GM23338 (cell line): Measurements from ENCODE around the gene HIVEP3. TPM values are rescaled to one million over a fixed set of nuclear protein-coding genes. Genes with fewer than 3 reads are reported as not detected.

Experiments used
- ATAC-seq: fragments of 200-7000 bp; cut with Tn5 transposase; 3 replicates; pipeline ENCODE4 v1.9.1; 2020
- DNase-seq: peaks from one replicate; pipeline ENCODE4 v3.0.0-alpha.2; 2015; ENCODE audit warnings: low spot score
- H2AFZ ChIP-seq: fragments of 200-600 bp; sonication (generic); 2 replicates; pipeline ENCODE4 v1.8.0; 2016; ENCODE audit warnings: antibody characterized with exemption, mild to moderate bottlenecking, moderate library complexity
- H3F3A ChIP-seq: fragments of 200-600 bp; sonication (generic); replicated peaks from 2 replicates; pipeline ENCODE4 v1.8.0; 2017; ENCODE audit warnings: antibody characterized with exemption, mixed run types, low read depth
- H3K27ac ChIP-seq: fragments of 200-600 bp; sonication (generic); 2 replicates; pipeline ENCODE4 v1.6.1; 2016; ENCODE audit warnings: low read depth
- H3K27me3 ChIP-seq: fragments of 200-600 bp; sonication (generic); 2 replicates; pipeline ENCODE4 v1.8.0; 2016; ENCODE audit warnings: mild to moderate bottlenecking, mixed run types, moderate library complexity; ENCODE audit not compliant: insufficient read depth
- H3K36me3 ChIP-seq: fragments of 200-600 bp; sonication (generic); 2 replicates; pipeline ENCODE4 v1.8.0; 2016; ENCODE audit warnings: mild to moderate bottlenecking; ENCODE audit not compliant: insufficient read depth
- H3K4me1 ChIP-seq: fragments of 200-600 bp; sonication (generic); 2 replicates; pipeline ENCODE4 v1.8.0; 2016; ENCODE audit warnings: mild to moderate bottlenecking, moderate library complexity; ENCODE audit not compliant: insufficient read depth
- H3K4me2 ChIP-seq: fragments of 200-600 bp; sonication (generic); 2 replicates; pipeline ENCODE4 v1.7.1; 2017; ENCODE audit warnings: mixed run types
- H3K4me3 ChIP-seq: fragments of 200-600 bp; sonication (generic); 2 replicates; pipeline ENCODE4 v1.6.1; 2016; ENCODE audit warnings: mixed run types
- H3K79me2 ChIP-seq: fragments of 200-600 bp; sonication (generic); replicated peaks from 2 replicates; pipeline ENCODE4 v1.8.0; 2017; ENCODE audit warnings: mild to moderate bottlenecking; ENCODE audit not compliant: insufficient read depth
- H3K9me2 ChIP-seq: fragments of 200-600 bp; sonication (generic); 2 replicates; pipeline ENCODE4 v1.8.0; 2017; ENCODE audit not compliant: insufficient read depth
- H4K20me1 ChIP-seq: fragments of 200-600 bp; sonication (generic); replicated peaks from 2 replicates; pipeline ENCODE4 v1.8.0; 2017; ENCODE audit warnings: mild to moderate bottlenecking; ENCODE audit not compliant: insufficient read depth
- H3K27ac Mint-ChIP-seq: 2 replicates; pipeline ENCODE4 v1.8.0; 2020; ENCODE audit warnings: inconsistent platforms, mild to moderate bottlenecking, moderate library complexity, mixed read lengths
- H3K27me3 Mint-ChIP-seq: 3 replicates; pipeline ENCODE4 v1.8.0; 2022; ENCODE audit warnings: low read depth, mild to moderate bottlenecking, moderate library complexity, mixed read lengths, inconsistent platforms; ENCODE audit not compliant: insufficient read depth, poor library complexity
- H3K36me3 Mint-ChIP-seq: 3 replicates; pipeline ENCODE4 v1.8.0; 2021; ENCODE audit warnings: low read depth, mild to moderate bottlenecking, inconsistent platforms, moderate library complexity, mixed read lengths
- H3K4me1 Mint-ChIP-seq: 3 replicates; pipeline ENCODE4 v1.8.0; 2020; ENCODE audit warnings: mild to moderate bottlenecking, inconsistent platforms, mixed read lengths
- H3K4me3 Mint-ChIP-seq: 3 replicates; pipeline ENCODE4 v1.8.0; 2021; ENCODE audit warnings: moderate library complexity, mild to moderate bottlenecking, inconsistent platforms, mixed read lengths
- H3K9me3 Mint-ChIP-seq: 3 replicates; pipeline ENCODE4 v1.8.0; 2020; ENCODE audit warnings: moderate library complexity, mild to moderate bottlenecking, inconsistent platforms, mixed read lengths
- CREB1 ChIP-seq: fragments of 250-450 bp; sonication (Bioruptor Pico); IDR thresholded peaks from 2 replicates; pipeline ENCODE4 v1.5.0; 2020; ENCODE audit warnings: low read depth, mild to moderate bottlenecking, moderate library complexity
- CTCF ChIP-seq, 2 experiments: fragments of 200-600 bp in 1 of 2; sonication (generic) in 1 of 2; conservative IDR thresholded peaks; 2 replicates each; pipeline versions ENCODE4 v1.5.1 to v1.6.1; 2016 to 2017; ENCODE audit warnings: antibody characterized with exemption in 2 of 2, low read depth in 2 of 2, mild to moderate bottlenecking in 2 of 2, moderate library complexity in 1 of 2
- EZH2 ChIP-seq: fragments of 200-600 bp; sonication (generic); IDR thresholded peaks from one replicate; pipeline ENCODE4 v1.8.0; 2017; ENCODE audit warnings: antibody characterized with exemption, mild to moderate bottlenecking, low read depth; ENCODE audit not compliant: unreplicated experiment
- POLR2AphosphoS5 ChIP-seq: IDR thresholded peaks from 2 replicates; pipeline ENCODE4 v1.6.1; 2016; ENCODE audit warnings: antibody characterized with exemption, low read depth
- ZNF462 ChIP-seq: fragments of 250-450 bp; sonication (Bioruptor Pico); IDR thresholded peaks from 2 replicates; pipeline ENCODE4 v1.5.0; 2020; ENCODE audit warnings: mild to moderate bottlenecking, moderate library complexity
- polyA plus RNA-seq: library from polyadenylated mRNA; unstranded; fragments of >200 nt; fragmentation: Nextera tagmentation; extraction: Ambion mirVana; gene quantifications from 2 replicates; pipeline ENCODE4 v1.2.1, GENCODE V29; 2016
- total RNA-seq: library from RNA; depleted of rRNA; stranded (reverse); fragments of >200 nt; shearing (Covaris generic); gene quantifications from 2 replicates; pipeline ENCODE4 v1.2.3, GENCODE V29; 2014

The HIVEP3 gene
- total and polyA plus RNA-seq, 2 experiments from 2014 or later, result 0.14 to 0.24 TPM

GRCh38 chr1:41720861-41721410 is 197.8 kb downstream of the HIVEP3 start:
- Mint-ChIP-seq H3K36me3 (no peaks in the 10 kb centered on the region; the same call in 2 of the 3 replicates), H3K4me1 (no peaks in the 10 kb centered on the region; the same call in 2 of the 3 replicates), H3K27ac (no peak overlapping the region), H3K4me3 (no peak overlapping the region), H3K9me3 (no peaks in the 10 kb centered on the region), H3K27me3 (peaks cover 2% of the 10 kb centered on the region)
- Histone ChIP-seq H3K9me2 (0 out of 2 replicates have a peak, but pooled peaks cover 6% of the 10 kb centered on the region), H2AFZ (no peak overlapping the region), H3F3A (no peaks in the 10 kb centered on the region), H3K36me3 (no peaks in the 10 kb centered on the region), H3K27me3 (no peaks in the 10 kb centered on the region), H3K79me2 (no peaks in the 10 kb centered on the region), H3K4me2 (no peak overlapping the region), H4K20me1 (no peaks in the 10 kb centered on the region), H3K4me1 (no peaks in the 10 kb centered on the region), H3K27ac (no peak overlapping the region), H3K4me3 (no peak overlapping the region)
- ATAC-seq (no peak), DNase-seq (no peak)
- no peak for TF ChIP-seq ZNF462 (CRISPR knock-in tag)
- TF ChIP-seq CREB1, result no peak
- TF ChIP-seq CTCF (conservative IDR thresholded peaks at IDR 0.05; ENCODE audit: low read depth in 2 of 2), result no peak
- no peak for TF ChIP-seq POLR2AphosphoS5
- no peak for TF ChIP-seq EZH2
